Erythroblast (primary cell): ENCODE results near the gene AOC1.

ENCODE experiments used
- GATA1 ChIP-seq: IDR thresholded peaks from 2 replicates; pipeline ENCODE4 v1.6.1; 2011; ENCODE audit warnings: low read depth, mild to moderate bottlenecking, control low read depth, low read length, moderate library complexity
- POLR2A ChIP-seq: IDR thresholded peaks from 2 replicates; pipeline ENCODE4 v1.6.1; 2011; ENCODE audit warnings: mild to moderate bottlenecking, low read length

DNA sequence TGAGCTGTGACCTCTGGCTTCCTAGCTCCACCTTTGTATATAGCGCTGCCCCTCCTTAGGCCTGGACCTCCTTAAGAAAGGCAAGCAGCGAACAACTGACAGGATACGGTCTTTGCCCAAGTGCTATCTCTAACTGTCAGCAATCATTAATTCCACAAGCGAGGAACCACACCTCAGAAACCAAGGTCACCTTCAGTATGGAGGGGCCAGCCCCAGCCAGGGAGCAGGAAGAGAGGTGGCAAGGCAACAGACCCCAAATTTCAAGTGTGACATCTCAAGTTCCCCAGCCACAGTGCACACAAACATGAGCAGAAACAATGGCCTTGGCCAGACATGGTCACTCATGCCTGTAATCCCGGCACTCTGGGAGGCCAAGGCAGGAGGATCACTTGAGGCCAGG lies 4.8 kb upstream of the AOC1 start:
- TF ChIP-seq POLR2A (no peak), GATA1 (no peak)
